Neural progenitor cell (in vitro differentiated cells): ENCODE results near the gene DDIAS. TPM values are rescaled to one million over a fixed set of nuclear protein-coding genes. Genes with fewer than 3 reads are reported as not detected.

Source experiments
- DNase-seq: peaks from one replicate; pipeline ENCODE4 v3.0.0-alpha.2; 2016; ENCODE audit warnings: low spot score
- H2AFZ ChIP-seq: fragments of 200-600 bp; sonication (generic); replicated peaks from 2 replicates; pipeline ENCODE4 v1.6.1; 2016; ENCODE audit warnings: antibody characterized with exemption
- H3F3A ChIP-seq: fragments of 200-600 bp; sonication (generic); 2 replicates; pipeline ENCODE4 v1.6.1; 2016; ENCODE audit warnings: antibody characterized with exemption, low read depth
- H3K27ac ChIP-seq: fragments of 200-600 bp; sonication (generic); 2 replicates; pipeline ENCODE4 v1.5.1; 2016; ENCODE audit warnings: mild to moderate bottlenecking
- H3K27me3 ChIP-seq: fragments of 200-600 bp; sonication (generic); 2 replicates; pipeline ENCODE4 v1.6.1; 2016; ENCODE audit warnings: mild to moderate bottlenecking, moderate library complexity
- H3K36me3 ChIP-seq: fragments of 200-600 bp; sonication (generic); 2 replicates; pipeline ENCODE4 v1.5.1; 2016
- H3K4me1 ChIP-seq: fragments of 200-600 bp; sonication (generic); 2 replicates; pipeline ENCODE4 v1.6.1; 2016; ENCODE audit warnings: mixed run types
- H3K4me2 ChIP-seq: fragments of 200-600 bp; sonication (generic); 2 replicates; pipeline ENCODE4 v1.6.1; 2016
- H3K4me3 ChIP-seq: fragments of 200-600 bp; sonication (generic); 2 replicates; pipeline ENCODE4 v1.5.1; 2016
- H3K79me2 ChIP-seq: fragments of 200-600 bp; sonication (generic); 2 replicates; pipeline ENCODE4 v1.6.1; 2016; ENCODE audit warnings: low read depth
- H3K9ac ChIP-seq: fragments of 200-600 bp; sonication (generic); 2 replicates; pipeline ENCODE4 v1.6.1; 2016
- H3K9me3 ChIP-seq: fragments of 200-600 bp; sonication (generic); 2 replicates; pipeline ENCODE4 v1.5.1; 2016; ENCODE audit warnings: low read depth
- H4K20me1 ChIP-seq: fragments of 200-600 bp; sonication (generic); 2 replicates; pipeline ENCODE4 v1.6.1; 2016; ENCODE audit warnings: low read depth
- H3K27ac Mint-ChIP-seq: 3 replicates; pipeline ENCODE4 v1.8.0; 2021; ENCODE audit warnings: mixed read lengths
- H3K27me3 Mint-ChIP-seq: 2 replicates; pipeline ENCODE4 v1.8.0; 2022; ENCODE audit warnings: low read depth, mild to moderate bottlenecking, inconsistent platforms, moderate library complexity, mixed read lengths; ENCODE audit not compliant: insufficient read depth
- H3K36me3 Mint-ChIP-seq: 3 replicates; pipeline ENCODE4 v1.8.0; 2021; ENCODE audit warnings: mixed read lengths
- H3K4me1 Mint-ChIP-seq: 3 replicates; pipeline ENCODE4 v1.8.0; 2021; ENCODE audit warnings: mixed read lengths
- H3K4me3 Mint-ChIP-seq: 3 replicates; pipeline ENCODE4 v1.8.0; 2021; ENCODE audit warnings: mild to moderate bottlenecking, moderate library complexity, mixed read lengths
- H3K9me3 Mint-ChIP-seq: 3 replicates; pipeline ENCODE4 v1.8.0; 2020; ENCODE audit warnings: mixed read lengths
- EZH2 ChIP-seq: fragments of 200-600 bp; sonication (generic); IDR thresholded peaks from 2 replicates; pipeline ENCODE4 v1.6.1; 2017; ENCODE audit warnings: antibody characterized with exemption, mild to moderate bottlenecking, moderate library complexity
- EZH2phosphoT487 ChIP-seq: fragments of 200-600 bp; sonication (generic); IDR thresholded peaks from 2 replicates; pipeline ENCODE4 v1.6.1; 2017; ENCODE audit warnings: antibody characterized with exemption
- total RNA-seq: library from RNA; depleted of rRNA; stranded (reverse); fragments of >200 nt; gene quantifications from 2 replicates; pipeline ENCODE4 v1.2.3, GENCODE V29; 2015; ENCODE audit warnings: low replicate concordance
- TF ChIP-seq, protein P1 (sequence below): fragments of 200-600 bp; sonication (generic); IDR thresholded peaks from 2 replicates; pipeline ENCODE4 v1.5.1; 2017; ENCODE audit warnings: antibody characterized with exemption, mild to moderate bottlenecking

DDIAS gene
- total RNA-seq, 1 donor from 2014 or later: 47.7 TPM

DNA sequence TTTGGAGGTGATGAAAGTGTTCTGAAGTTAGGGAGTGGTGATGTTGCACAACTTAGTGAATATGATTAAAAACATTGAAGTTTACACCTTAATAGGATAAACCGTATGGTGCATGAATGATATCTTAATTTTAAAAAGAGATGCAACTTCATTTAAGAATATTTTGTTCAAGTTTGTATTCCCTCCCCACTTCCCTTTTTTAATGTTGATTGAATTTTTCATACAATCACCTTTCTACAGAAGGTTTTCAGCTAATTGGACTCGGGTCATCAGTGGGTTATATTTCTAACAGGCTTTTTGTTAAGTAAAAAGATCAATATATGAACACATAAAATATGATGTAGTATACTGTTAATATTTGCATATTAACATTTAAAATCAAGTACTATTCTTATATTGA, 72.6 kb downstream of the DDIAS start:
- Histone ChIP-seq H3K27me3 (no peaks in the 10 kb centered on the region), H3K79me2 (no peaks in the 10 kb centered on the region), H3K36me3 (no peaks in the 10 kb centered on the region), H3K4me2 (no peak overlapping the region), H3K27ac (no peak overlapping the region), H3K9ac (no peak overlapping the region), H4K20me1 (no peaks in the 10 kb centered on the region), H2AFZ (no peak overlapping the region), H3F3A (no peaks in the 10 kb centered on the region), H3K4me1 (peaks cover 10% of the 10 kb centered on the region), H3K4me3 (no peak overlapping the region), H3K9me3 (no peaks in the 10 kb centered on the region)
- Mint-ChIP-seq H3K4me1 (no peaks in the 10 kb centered on the region), H3K36me3 (no peaks in the 10 kb centered on the region), H3K4me3 (no peak overlapping the region), H3K9me3 (no peaks in the 10 kb centered on the region), H3K27me3 (peaks cover 5% of the 10 kb centered on the region), H3K27ac (no peak overlapping the region)
- DNase-seq: no peak
- TF ChIP-seq, protein P1, sequence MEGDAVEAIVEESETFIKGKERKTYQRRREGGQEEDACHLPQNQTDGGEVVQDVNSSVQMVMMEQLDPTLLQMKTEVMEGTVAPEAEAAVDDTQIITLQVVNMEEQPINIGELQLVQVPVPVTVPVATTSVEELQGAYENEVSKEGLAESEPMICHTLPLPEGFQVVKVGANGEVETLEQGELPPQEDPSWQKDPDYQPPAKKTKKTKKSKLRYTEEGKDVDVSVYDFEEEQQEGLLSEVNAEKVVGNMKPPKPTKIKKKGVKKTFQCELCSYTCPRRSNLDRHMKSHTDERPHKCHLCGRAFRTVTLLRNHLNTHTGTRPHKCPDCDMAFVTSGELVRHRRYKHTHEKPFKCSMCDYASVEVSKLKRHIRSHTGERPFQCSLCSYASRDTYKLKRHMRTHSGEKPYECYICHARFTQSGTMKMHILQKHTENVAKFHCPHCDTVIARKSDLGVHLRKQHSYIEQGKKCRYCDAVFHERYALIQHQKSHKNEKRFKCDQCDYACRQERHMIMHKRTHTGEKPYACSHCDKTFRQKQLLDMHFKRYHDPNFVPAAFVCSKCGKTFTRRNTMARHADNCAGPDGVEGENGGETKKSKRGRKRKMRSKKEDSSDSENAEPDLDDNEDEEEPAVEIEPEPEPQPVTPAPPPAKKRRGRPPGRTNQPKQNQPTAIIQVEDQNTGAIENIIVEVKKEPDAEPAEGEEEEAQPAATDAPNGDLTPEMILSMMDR: no peak
- TF ChIP-seq EZH2phosphoT487 (no peak), EZH2 (no peak)

DNA sequence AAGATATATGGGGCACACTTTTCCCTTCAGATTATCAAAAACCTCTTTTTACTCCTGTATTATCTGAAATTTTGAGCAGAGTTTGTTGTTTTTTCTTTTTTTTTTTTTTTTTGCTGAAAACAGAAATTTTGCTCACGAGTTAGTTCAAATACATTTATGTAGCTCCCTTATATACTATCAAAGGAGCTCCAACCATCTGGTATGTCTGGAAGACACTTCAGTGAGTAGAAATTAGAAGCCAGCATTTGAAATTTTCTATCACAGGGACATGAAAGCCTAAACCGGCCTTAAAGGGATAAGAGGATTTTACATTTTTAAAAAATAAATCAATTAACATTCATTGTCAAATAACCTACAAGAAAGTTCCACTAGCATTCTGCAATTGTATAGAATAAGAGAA, 73.3 kb downstream of the DDIAS start:
- Histone ChIP-seq H3K4me1 (peaks cover 10% of the 10 kb centered on the region), H3K4me2 (no peak overlapping the region), H3K27ac (no peak overlapping the region), H3K4me3 (no peak overlapping the region), H2AFZ (no peak overlapping the region), H3K9ac (no peak overlapping the region), H3K27me3 (no peaks in the 10 kb centered on the region), H3K36me3 (no peaks in the 10 kb centered on the region), H3F3A (no peaks in the 10 kb centered on the region), H3K9me3 (no peaks in the 10 kb centered on the region), H4K20me1 (no peaks in the 10 kb centered on the region), H3K79me2 (no peaks in the 10 kb centered on the region)
- H3K4me3 Mint-ChIP-seq: no peak overlapping the region
- no peaks in the 10 kb centered on the region for H3K9me3 Mint-ChIP-seq
- DNase-seq: no peak
- H3K27ac Mint-ChIP-seq: no peak overlapping the region
- TF ChIP-seq, protein P1: no peak
- TF ChIP-seq EZH2phosphoT487 (no peak), EZH2 (no peak)
- no peaks in the 10 kb centered on the region for H3K4me1 Mint-ChIP-seq
- peaks cover 2% of the 10 kb centered on the region for H3K36me3 Mint-ChIP-seq
- peaks cover 5% of the 10 kb centered on the region for H3K27me3 Mint-ChIP-seq

DNA sequence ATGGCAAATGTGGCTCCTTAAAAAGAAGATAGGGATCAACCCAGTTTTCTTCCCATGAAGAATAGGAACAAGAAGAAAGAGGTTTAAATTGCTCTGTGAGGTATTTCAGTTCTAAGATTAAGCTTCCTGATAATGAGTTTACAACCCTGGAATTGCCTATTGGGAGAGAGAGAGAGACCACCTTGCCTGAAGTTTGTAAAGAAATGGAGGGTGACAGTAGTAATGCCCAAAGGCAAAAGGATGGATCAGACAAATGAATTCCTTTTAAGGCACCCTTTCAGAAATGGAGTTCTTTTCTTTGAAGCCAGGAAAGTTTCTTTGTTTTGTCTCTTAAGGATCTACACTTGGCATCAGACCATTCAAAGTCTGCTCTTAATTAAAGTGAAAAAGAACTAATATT, 74.3 kb downstream of the DDIAS start:
- Histone ChIP-seq H3K27ac (no peak overlapping the region), H3K9me3 (no peaks in the 10 kb centered on the region), H4K20me1 (no peaks in the 10 kb centered on the region), H3K36me3 (no peaks in the 10 kb centered on the region), H3F3A (no peaks in the 10 kb centered on the region), H3K27me3 (no peaks in the 10 kb centered on the region), H2AFZ (no peak overlapping the region), H3K9ac (no peak overlapping the region), H3K4me1 (peaks cover 10% of the 10 kb centered on the region), H3K4me2 (no peak overlapping the region), H3K4me3 (no peak overlapping the region), H3K79me2 (no peaks in the 10 kb centered on the region)
- Mint-ChIP-seq H3K36me3 (peaks cover 2% of the 10 kb centered on the region), H3K27me3 (peaks cover 5% of the 10 kb centered on the region), H3K4me3 (no peak overlapping the region), H3K4me1 (no peaks in the 10 kb centered on the region), H3K27ac (no peak overlapping the region), H3K9me3 (no peaks in the 10 kb centered on the region)
- DNase-seq: no peak
- TF ChIP-seq EZH2 (no peak), EZH2phosphoT487 (no peak)
- TF ChIP-seq, protein P1: no peak
